Mesendoderm (in vitro differentiated cells): ENCODE data around the gene OR7G2.
A peak's percentile ranks its signal among the peaks of the same experiment; 100 is the strongest.

ENCODE experiments used
- DNase-seq: peaks from one replicate; pipeline ENCODE4 v3.0.0; 2013
- H2AK5ac ChIP-seq: 2 replicates; pipeline ENCODE4 v1.6.1; 2013; ENCODE audit warnings: low read length, inconsistent platforms
- H2BK120ac ChIP-seq: 2 replicates; pipeline ENCODE4 v1.6.1; 2013; ENCODE audit warnings: low read depth, mild to moderate bottlenecking, low read length, moderate library complexity, mixed read lengths
- H2BK15ac ChIP-seq: replicated peaks from 2 replicates; pipeline ENCODE4 v1.6.1; 2013; ENCODE audit warnings: low read depth, mild to moderate bottlenecking, moderate library complexity
- H2BK5ac ChIP-seq: 2 replicates; pipeline ENCODE4 v1.6.1; 2013; ENCODE audit warnings: low read length, inconsistent platforms
- H3K18ac ChIP-seq: 2 replicates; pipeline ENCODE4 v1.6.1; 2013; ENCODE audit warnings: mild to moderate bottlenecking, low read length, mixed read lengths
- H3K23ac ChIP-seq: one replicate; pipeline ENCODE4 v1.6.1; 2013; ENCODE audit warnings: low read length
- H3K27ac ChIP-seq: 2 replicates; pipeline ENCODE4 v1.5.1; 2013; ENCODE audit warnings: low read depth, mild to moderate bottlenecking, inconsistent platforms, low read length, moderate library complexity
- H3K27me3 ChIP-seq: 2 replicates; pipeline ENCODE4 v1.6.1; 2013; ENCODE audit warnings: low read length, control low read depth, mild to moderate bottlenecking, inconsistent platforms; ENCODE audit not compliant: insufficient read depth, poor library complexity
- H3K36me3 ChIP-seq: 2 replicates; pipeline ENCODE4 v1.6.1; 2013; ENCODE audit warnings: low read length, inconsistent platforms; ENCODE audit not compliant: control insufficient read depth, insufficient read depth
- H3K4ac ChIP-seq: one replicate; pipeline ENCODE4 v1.6.1; 2013; ENCODE audit warnings: low read depth, mild to moderate bottlenecking, low read length, moderate library complexity
- H3K4me1 ChIP-seq: 2 replicates; pipeline ENCODE4 v1.6.1; 2013; ENCODE audit warnings: low read depth, low read length, inconsistent platforms; ENCODE audit not compliant: control insufficient read depth
- H3K4me2 ChIP-seq: 2 replicates; pipeline ENCODE4 v1.6.1; 2013; ENCODE audit warnings: low read length
- H3K4me3 ChIP-seq: 2 replicates; pipeline ENCODE4 v1.5.1; 2013; ENCODE audit warnings: mild to moderate bottlenecking, low read length
- H3K56ac ChIP-seq: one replicate; pipeline ENCODE4 v1.6.1; 2013; ENCODE audit warnings: low read length
- H3K79me1 ChIP-seq: 2 replicates; pipeline ENCODE4 v1.6.1; 2013; ENCODE audit warnings: low read length, inconsistent platforms
- H3K79me2 ChIP-seq: 2 replicates; pipeline ENCODE4 v1.6.1; 2013; ENCODE audit warnings: mild to moderate bottlenecking, low read length; ENCODE audit not compliant: control insufficient read depth, insufficient read depth
- H3K9ac ChIP-seq: 2 replicates; pipeline ENCODE4 v1.6.1; 2013; ENCODE audit warnings: low read length, inconsistent platforms
- H4K5ac ChIP-seq: one replicate; pipeline ENCODE4 v1.6.1; 2013; ENCODE audit warnings: low read length
- H4K8ac ChIP-seq: one replicate; pipeline ENCODE4 v1.6.1; 2013; ENCODE audit warnings: low read depth, mild to moderate bottlenecking, control low read depth, low read length, moderate library complexity
- WGBS: extraction: QIAGEN DNeasy Blood & Tissue Kit; methylation state at CpG from one replicate; pipeline ENCODE4 v1.1.7; 2013; ENCODE audit warnings: low lambda C conversion rate, missing lambda C conversion rate; ENCODE audit not compliant: insufficient coverage; ENCODE audit errors: extremely low coverage; 5-methylcytosine and 5-hydroxymethylcytosine counted together

OR7G2 gene

DNA sequence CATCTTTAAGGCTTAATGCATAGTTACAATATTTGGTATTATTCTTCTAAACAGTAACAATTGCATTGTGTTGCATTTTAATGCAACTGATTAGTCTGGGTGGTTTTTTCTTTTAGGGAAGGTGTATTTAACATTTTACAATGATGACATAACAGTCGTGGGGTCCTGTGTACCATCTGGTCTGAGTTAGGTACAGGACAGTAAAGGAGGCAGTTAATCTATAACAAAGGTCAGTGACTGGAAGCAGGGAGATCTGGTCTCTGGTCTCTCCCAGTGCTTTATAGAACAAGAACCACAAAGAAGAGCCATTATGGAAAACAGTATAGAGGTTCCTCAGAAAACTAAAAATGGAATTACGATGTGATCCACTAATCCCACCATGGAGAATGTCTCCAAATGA lies 2.7 kb upstream of the OR7G2 start:
- Histone ChIP-seq H2BK15ac (no peak overlapping the region), H2AK5ac (no peak overlapping the region), H3K36me3 (no peaks in the 10 kb centered on the region), H2BK5ac (no peak overlapping the region), H4K5ac (no peak overlapping the region), H3K4ac (no peak overlapping the region), H2BK120ac (no peak overlapping the region), H3K27me3 (no peaks in the 10 kb centered on the region), H3K4me3 (no peak overlapping the region), H3K23ac (no peak overlapping the region), H3K56ac (no peak overlapping the region), H4K8ac (no peak overlapping the region), H3K27ac (no peak overlapping the region), H3K79me1 (no peaks in the 10 kb centered on the region), H3K4me2 (no peak overlapping the region), H3K9ac (no peak overlapping the region), H3K79me2 (no peaks in the 10 kb centered on the region), H3K18ac (no peak overlapping the region), H3K4me1 (no peaks in the 10 kb centered on the region)
- no peak for DNase-seq
- WGBS = no CpG with 5 or more reads among the region's 2 CpGs

DNA sequence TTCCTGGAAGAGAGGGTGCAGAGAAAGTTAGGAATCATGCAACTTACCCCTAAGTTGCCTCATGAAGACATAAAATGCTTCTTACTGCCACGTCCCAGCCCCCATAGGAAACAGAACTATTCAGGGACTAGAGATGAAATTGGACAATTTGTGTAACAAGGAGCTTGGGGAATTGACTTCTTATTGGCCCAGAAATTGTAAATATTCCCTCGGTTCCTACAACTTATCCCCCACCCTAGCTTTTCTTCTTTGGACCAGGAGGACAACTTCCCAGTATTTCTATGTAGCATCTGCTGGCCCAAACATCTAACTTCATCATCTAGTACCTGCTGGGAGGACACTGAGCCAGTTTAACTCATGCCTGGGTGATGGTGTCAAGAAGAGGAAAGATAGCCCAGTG lies 20.5 kb downstream of the OR7G2 start, which contains the start of gene OR1M1:
Gene OR1M1 (plus strand): TSS at position 301 of the 400 bp plus-strand sequence. CDS start 6,184 bp downstream, outside the sequence.
- Histone ChIP-seq H3K23ac (no peak within 1 kb of the TSS), H3K36me3 (no peaks in the 10 kb centered on the region), H2BK120ac (no peak within 1 kb of the TSS), H3K56ac (no peak within 1 kb of the TSS), H3K9ac (no peak within 1 kb of the TSS), H3K27me3 (no peaks in the 10 kb centered on the region), H3K18ac (no peak within 1 kb of the TSS), H3K79me1 (no peaks in the 10 kb centered on the region), H3K4me3 (no peak within 1 kb of the TSS), H2AK5ac (no peak within 1 kb of the TSS), H3K4ac (no peak within 1 kb of the TSS), H2BK5ac (no peak within 1 kb of the TSS), H3K4me1 (no peaks in the 10 kb centered on the region), H2BK15ac (no peak within 1 kb of the TSS), H3K27ac (no peak within 1 kb of the TSS), H4K8ac (no peak within 1 kb of the TSS), H3K79me2 (no peaks in the 10 kb centered on the region), H4K5ac (no peak within 1 kb of the TSS), H3K4me2 (no peak within 1 kb of the TSS)
- DNase-seq = no peak
- no CpG with 5 or more reads among the region's 2 CpGs for WGBS

DNA sequence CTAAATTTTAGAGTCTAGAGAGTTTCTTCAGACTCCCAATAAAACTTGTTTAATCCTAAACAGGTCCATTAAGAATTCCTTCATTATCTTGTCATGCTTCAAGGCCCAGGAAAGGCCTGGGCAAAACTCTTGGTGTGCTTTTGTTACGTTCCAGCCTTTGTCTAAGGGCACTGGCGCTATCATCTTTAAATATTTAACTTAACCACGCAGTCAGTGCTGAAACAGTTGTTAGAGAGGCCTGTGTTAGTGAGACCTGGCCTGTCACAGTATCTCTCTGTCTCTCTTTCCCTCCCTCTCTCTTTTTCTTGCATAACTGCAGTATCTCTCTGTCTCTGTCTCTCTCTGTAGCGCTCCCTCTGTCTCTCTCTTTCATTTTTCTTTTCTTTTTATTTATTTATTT lies 28.6 kb downstream of the OR7G2 start:
- Histone ChIP-seq H3K27me3 (no peaks in the 10 kb centered on the region), H3K56ac (no peak overlapping the region), H3K9ac (no peak overlapping the region), H3K4me2 (no peak overlapping the region), H2BK5ac (no peak overlapping the region), H2BK120ac (no peak overlapping the region), H3K4ac (no peak overlapping the region), H3K18ac (no peak overlapping the region), H3K79me2 (no peaks in the 10 kb centered on the region), H3K27ac (no peak overlapping the region), H4K5ac (no peak overlapping the region), H3K4me3 (no peak overlapping the region), H2BK15ac (no peak overlapping the region), H3K4me1 (peaks cover 2% of the 10 kb centered on the region), H3K36me3 (no peaks in the 10 kb centered on the region), H2AK5ac (no peak overlapping the region), H4K8ac (no peak overlapping the region), H3K79me1 (no peaks in the 10 kb centered on the region), H3K23ac (no peak overlapping the region)
- no CpG with 5 or more reads among the region's 4 CpGs for WGBS
- no peak for DNase-seq

DNA sequence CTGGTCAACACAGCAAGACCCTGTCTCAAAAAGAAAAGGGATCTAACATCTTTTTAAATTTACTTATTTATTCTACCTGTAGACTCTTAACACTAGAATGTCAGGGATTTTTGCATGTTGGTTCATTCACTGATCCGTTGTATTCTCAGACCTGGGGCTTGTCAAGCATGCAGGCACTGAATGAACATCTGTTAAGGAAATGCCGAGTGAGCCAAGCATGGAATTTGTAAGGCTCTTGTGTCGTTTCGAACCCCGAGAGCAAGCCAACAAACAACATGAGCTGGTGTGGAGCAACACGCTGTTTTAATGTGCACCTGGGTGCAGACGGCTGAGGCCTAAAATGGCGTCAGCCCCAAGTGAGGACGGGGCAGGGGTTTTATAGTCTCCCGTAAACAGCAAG lies 30.4 kb downstream of the OR7G2 start:
- Histone ChIP-seq H3K36me3 (no peaks in the 10 kb centered on the region), H3K4me1 (peaks cover 2% of the 10 kb centered on the region), H2BK15ac (no peak overlapping the region), H4K8ac (no peak overlapping the region), H3K23ac (no peak overlapping the region), H3K56ac (no peak overlapping the region), H3K18ac (no peak overlapping the region), H3K4me3 (no peak overlapping the region), H3K9ac (no peak overlapping the region), H2BK5ac (no peak overlapping the region), H4K5ac (no peak overlapping the region), H3K4ac (no peak overlapping the region), H3K4me2 (no peak overlapping the region), H3K27ac (no peak overlapping the region), H3K79me1 (no peaks in the 10 kb centered on the region), H3K79me2 (no peaks in the 10 kb centered on the region), H2BK120ac (no peak overlapping the region), H2AK5ac (no peak overlapping the region), H3K27me3 (no peaks in the 10 kb centered on the region)
- no peak for DNase-seq
- no CpG with 5 or more reads among the region's 10 CpGs for WGBS

DNA sequence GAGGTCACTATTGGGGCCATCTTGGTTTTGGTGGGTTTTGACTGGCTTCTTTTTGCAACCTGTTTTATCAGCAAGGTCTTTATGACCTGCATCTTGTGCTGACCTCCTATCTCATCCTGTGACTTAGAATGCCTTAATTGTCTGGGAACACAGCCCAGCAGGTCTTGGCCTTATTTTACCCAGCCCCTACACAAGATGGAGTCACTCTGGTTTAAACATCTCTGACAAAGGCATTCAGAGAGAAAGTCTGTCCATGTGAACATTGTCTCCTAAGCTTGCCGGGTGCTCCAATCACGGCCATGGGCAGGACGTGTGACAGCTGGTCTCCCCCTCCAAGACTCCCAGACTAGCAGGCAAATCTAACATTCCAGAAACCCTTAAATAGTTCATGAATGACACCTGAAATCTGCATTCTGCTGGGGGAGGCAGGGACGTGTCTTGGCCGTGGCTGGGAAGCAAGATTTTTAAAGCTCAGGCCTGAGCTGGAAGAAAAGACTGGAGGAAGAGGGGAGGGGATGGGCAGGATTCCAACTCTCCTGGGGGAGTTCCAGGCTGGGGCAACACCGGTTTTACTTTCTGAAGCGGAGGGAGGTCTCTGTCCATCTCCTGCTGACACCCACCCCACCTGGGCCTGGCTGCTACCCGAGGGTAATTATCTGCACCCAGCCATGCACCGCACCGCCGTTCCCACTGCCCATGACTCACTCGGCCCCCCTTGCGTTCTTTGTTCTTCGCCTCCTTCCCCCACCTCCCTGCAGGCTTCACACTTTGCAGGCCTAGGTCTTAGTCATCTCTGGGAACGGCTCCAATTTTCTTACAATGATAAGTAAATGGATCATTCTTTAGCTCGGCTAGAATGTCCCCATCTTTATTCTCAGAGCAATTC lies 32.0 kb downstream of the OR7G2 start:
- H3K27me3 ChIP-seq = no peaks in the 10 kb centered on the region
- no peak overlapping the region for H2AK5ac ChIP-seq
- no peak overlapping the region for H3K4me2 ChIP-seq
- peak overlapping the region; percentile 58 for H3K56ac ChIP-seq
- H3K9ac ChIP-seq = no peak overlapping the region
- H3K27ac ChIP-seq = peak overlapping the region; percentile 15
- no peak overlapping the region for H2BK120ac ChIP-seq
- no peaks in the 10 kb centered on the region for H3K79me1 ChIP-seq
- H3K4me3 ChIP-seq = no peak overlapping the region
- no peaks in the 10 kb centered on the region for H3K79me2 ChIP-seq
- H3K23ac ChIP-seq = no peak overlapping the region
- peak; percentile 95 for DNase-seq
- no peak overlapping the region for H3K4ac ChIP-seq
- no CpG with 5 or more reads among the region's 16 CpGs for WGBS
- no peak overlapping the region for H4K8ac ChIP-seq
- H3K18ac ChIP-seq = no peak overlapping the region
- peaks cover 2% of the 10 kb centered on the region for H3K4me1 ChIP-seq
- no peak overlapping the region for H4K5ac ChIP-seq
- H2BK5ac ChIP-seq = no peak overlapping the region
- no peak overlapping the region for H2BK15ac ChIP-seq
- no peaks in the 10 kb centered on the region for H3K36me3 ChIP-seq
